ENCODE measurements around the gene ARL14.

The ARL14 gene

GRCh38 chr3:160653512-160653911 is 23.4 kb upstream of the ARL14 start:
- H3K36me3 ChIP-seq (ENCODE audit: insufficient read depth, low read length) = no peaks in the 10 kb centered on the region
- no peak overlapping the region for H3K9ac ChIP-seq (ENCODE audit: low read length)
- no peak overlapping the region for H3K4me3 ChIP-seq (ENCODE audit: low read depth in 1 of 2, low read length in 2 of 2)
- H3K4me1 ChIP-seq (ENCODE audit: insufficient read depth, low read length) = no peaks in the 10 kb centered on the region
- H3K27ac ChIP-seq (ENCODE audit: low read depth, low read length) = no peak overlapping the region
- H3K27me3 ChIP-seq (ENCODE audit: control insufficient read depth in 1 of 2, insufficient read depth in 2 of 2, low read length in 2 of 2) = no peaks in the 10 kb centered on the region
- H3K9me3 ChIP-seq (ENCODE audit: low read length) = no peaks in the 10 kb centered on the region

- H3K27me3 ChIP-seq (ENCODE audit: control insufficient read depth in 1 of 2, insufficient read depth in 2 of 2, low read length in 2 of 2) = no peaks in the 10 kb centered on the region
- no peak overlapping the region for H3K27ac ChIP-seq (ENCODE audit: low read depth, low read length)
- no peak overlapping the region for H3K9ac ChIP-seq (ENCODE audit: low read length)
- no peak overlapping the region for H3K4me3 ChIP-seq (ENCODE audit: low read depth in 1 of 2, low read length in 2 of 2)
- H3K36me3 ChIP-seq (ENCODE audit: insufficient read depth, low read length) = no peaks in the 10 kb centered on the region
- H3K4me1 ChIP-seq (ENCODE audit: insufficient read depth, low read length) = no peaks in the 10 kb centered on the region
- H3K9me3 ChIP-seq (ENCODE audit: low read length) = no peaks in the 10 kb centered on the region
Observed at GRCh38 chr3:160660902-160661301, 16.1 kb upstream of the ARL14 start.

GRCh38 chr3:160661660-160662059 is 15.3 kb upstream of the ARL14 start:
- Histone ChIP-seq H3K9me3 (ENCODE audit: low read length) (no peaks in the 10 kb centered on the region), H3K27me3 (ENCODE audit: control insufficient read depth in 1 of 2, insufficient read depth in 2 of 2, low read length in 2 of 2) (no peaks in the 10 kb centered on the region), H3K4me1 (ENCODE audit: insufficient read depth, low read length) (no peaks in the 10 kb centered on the region), H3K27ac (ENCODE audit: low read depth, low read length) (no peak overlapping the region), H3K9ac (ENCODE audit: low read length) (no peak overlapping the region), H3K36me3 (ENCODE audit: insufficient read depth, low read length) (no peaks in the 10 kb centered on the region), H3K4me3 (ENCODE audit: low read depth in 1 of 2, low read length in 2 of 2) (no peak overlapping the region)

GRCh38 chr3:160665231-160665630 is 11.7 kb upstream of the ARL14 start:
- Histone ChIP-seq H3K9me3 (ENCODE audit: low read length) (no peaks in the 10 kb centered on the region), H3K36me3 (ENCODE audit: insufficient read depth, low read length) (no peaks in the 10 kb centered on the region), H3K9ac (ENCODE audit: low read length) (no peak overlapping the region), H3K27me3 (ENCODE audit: control insufficient read depth in 1 of 2, insufficient read depth in 2 of 2, low read length in 2 of 2) (no peaks in the 10 kb centered on the region), H3K4me3 (ENCODE audit: low read depth in 1 of 2, low read length in 2 of 2) (no peak overlapping the region), H3K27ac (ENCODE audit: low read depth, low read length) (no peak overlapping the region), H3K4me1 (ENCODE audit: insufficient read depth, low read length) (no peaks in the 10 kb centered on the region)

GRCh38 chr3:160665784-160666526 is 11.0 kb upstream of the ARL14 start:
- Histone ChIP-seq H3K27me3 (ENCODE audit: control insufficient read depth in 1 of 2, insufficient read depth in 2 of 2, low read length in 2 of 2) (no peaks in the 10 kb centered on the region), H3K9ac (ENCODE audit: low read length) (no peak overlapping the region), H3K4me3 (ENCODE audit: low read depth in 1 of 2, low read length in 2 of 2) (no peak overlapping the region), H3K36me3 (ENCODE audit: insufficient read depth, low read length) (no peaks in the 10 kb centered on the region), H3K9me3 (ENCODE audit: low read length) (no peaks in the 10 kb centered on the region), H3K27ac (ENCODE audit: low read depth, low read length) (no peak overlapping the region), H3K4me1 (ENCODE audit: insufficient read depth, low read length) (no peaks in the 10 kb centered on the region)

- Histone ChIP-seq H3K36me3 (ENCODE audit: insufficient read depth, low read length) (no peaks in the 10 kb centered on the region), H3K9ac (ENCODE audit: low read length) (no peak overlapping the region), H3K4me1 (ENCODE audit: insufficient read depth, low read length) (no peaks in the 10 kb centered on the region), H3K4me3 (ENCODE audit: low read depth in 1 of 2, low read length in 2 of 2) (no peak overlapping the region), H3K9me3 (ENCODE audit: low read length) (no peaks in the 10 kb centered on the region), H3K27me3 (ENCODE audit: control insufficient read depth in 1 of 2, insufficient read depth in 2 of 2, low read length in 2 of 2) (no peaks in the 10 kb centered on the region), H3K27ac (ENCODE audit: low read depth, low read length) (no peak overlapping the region)
Observed at GRCh38 chr3:160667452-160667851, 9.5 kb upstream of the ARL14 start.

- Histone ChIP-seq H3K4me1 (ENCODE audit: insufficient read depth, low read length) (no peaks in the 10 kb centered on the region), H3K27ac (ENCODE audit: low read depth, low read length) (no peak overlapping the region), H3K9me3 (ENCODE audit: low read length) (no peaks in the 10 kb centered on the region), H3K27me3 (ENCODE audit: control insufficient read depth in 1 of 2, insufficient read depth in 2 of 2, low read length in 2 of 2) (no peaks in the 10 kb centered on the region), H3K9ac (ENCODE audit: low read length) (no peak overlapping the region), H3K4me3 (ENCODE audit: low read depth in 1 of 2, low read length in 2 of 2) (no peak overlapping the region), H3K36me3 (ENCODE audit: insufficient read depth, low read length) (no peaks in the 10 kb centered on the region)
Observed at GRCh38 chr3:160668454-160668853, 8.5 kb upstream of the ARL14 start.

GRCh38 chr3:160671231-160671630 is 5.7 kb upstream of the ARL14 start:
- Histone ChIP-seq H3K4me3 (ENCODE audit: low read depth in 1 of 2, low read length in 2 of 2) (no peak overlapping the region), H3K27ac (ENCODE audit: low read depth, low read length) (no peak overlapping the region), H3K9ac (ENCODE audit: low read length) (no peak overlapping the region), H3K27me3 (ENCODE audit: control insufficient read depth in 1 of 2, insufficient read depth in 2 of 2, low read length in 2 of 2) (no peaks in the 10 kb centered on the region), H3K9me3 (ENCODE audit: low read length) (no peaks in the 10 kb centered on the region), H3K36me3 (ENCODE audit: insufficient read depth, low read length) (no peaks in the 10 kb centered on the region), H3K4me1 (ENCODE audit: insufficient read depth, low read length) (no peaks in the 10 kb centered on the region)

GRCh38 chr3:160671995-160672394 is 5.0 kb upstream of the ARL14 start:
- Histone ChIP-seq H3K9ac (ENCODE audit: low read length) (no peak overlapping the region), H3K36me3 (ENCODE audit: insufficient read depth, low read length) (no peaks in the 10 kb centered on the region), H3K4me3 (ENCODE audit: low read depth in 1 of 2, low read length in 2 of 2) (no peak overlapping the region), H3K4me1 (ENCODE audit: insufficient read depth, low read length) (no peaks in the 10 kb centered on the region), H3K27ac (ENCODE audit: low read depth, low read length) (no peak overlapping the region), H3K27me3 (ENCODE audit: control insufficient read depth in 1 of 2, insufficient read depth in 2 of 2, low read length in 2 of 2) (no peaks in the 10 kb centered on the region), H3K9me3 (ENCODE audit: low read length) (no peaks in the 10 kb centered on the region)

GRCh38 chr3:160673188-160673587 is 3.8 kb upstream of the ARL14 start:
- H3K9ac ChIP-seq (ENCODE audit: low read length) = no peak overlapping the region
- H3K27ac ChIP-seq (ENCODE audit: low read depth, low read length) = no peak overlapping the region

GRCh38 chr3:160675566-160676124 is 1.3 kb upstream of the ARL14 start:
- H3K9me3 ChIP-seq (ENCODE audit: low read length) = no peaks in the 10 kb centered on the region
- H3K27ac ChIP-seq (ENCODE audit: low read depth, low read length) = no peak overlapping the region
- H3K9ac ChIP-seq (ENCODE audit: low read length) = no peak overlapping the region
- H3K4me1 ChIP-seq (ENCODE audit: insufficient read depth, low read length) = no peaks in the 10 kb centered on the region
- H3K36me3 ChIP-seq (ENCODE audit: insufficient read depth, low read length) = no peaks in the 10 kb centered on the region
- no peaks in the 10 kb centered on the region for H3K27me3 ChIP-seq (ENCODE audit: control insufficient read depth in 1 of 2, insufficient read depth in 2 of 2, low read length in 2 of 2)
- no peak overlapping the region for H3K4me3 ChIP-seq (ENCODE audit: low read depth in 1 of 2, low read length in 2 of 2)

More at GRCh38 chr3:160673188-160673587, 3.8 kb upstream of the ARL14 start:
- Histone ChIP-seq H3K4me1 (ENCODE audit: insufficient read depth, low read length) (no peaks in the 10 kb centered on the region), H3K4me3 (ENCODE audit: low read depth in 1 of 2, low read length in 2 of 2) (no peak overlapping the region), H3K36me3 (ENCODE audit: insufficient read depth, low read length) (no peaks in the 10 kb centered on the region), H3K9me3 (ENCODE audit: low read length) (no peaks in the 10 kb centered on the region), H3K27me3 (ENCODE audit: control insufficient read depth in 1 of 2, insufficient read depth in 2 of 2, low read length in 2 of 2) (no peaks in the 10 kb centered on the region)

- Histone ChIP-seq H3K27ac (ENCODE audit: low read depth, low read length) (no peak overlapping the region), H3K4me3 (ENCODE audit: low read depth in 1 of 2, low read length in 2 of 2) (no peak overlapping the region), H3K36me3 (ENCODE audit: insufficient read depth, low read length) (no peaks in the 10 kb centered on the region), H3K9ac (ENCODE audit: low read length) (no peak overlapping the region), H3K4me1 (ENCODE audit: insufficient read depth, low read length) (no peaks in the 10 kb centered on the region), H3K9me3 (ENCODE audit: low read length) (no peaks in the 10 kb centered on the region), H3K27me3 (ENCODE audit: control insufficient read depth in 1 of 2, insufficient read depth in 2 of 2, low read length in 2 of 2) (no peaks in the 10 kb centered on the region)
Observed at GRCh38 chr3:160677459-160677881, 510 bp downstream of the ARL14 start.
